HPDE6-E6E7 (cell line): ENCODE measurements around the gene ANXA1.

Experiments used
- DNase-seq: peaks from one replicate; pipeline ENCODE4 v3.0.0; 2011; ENCODE audit warnings: missing footprints; ENCODE audit errors: extremely low spot score

The ANXA1 gene, protein sequence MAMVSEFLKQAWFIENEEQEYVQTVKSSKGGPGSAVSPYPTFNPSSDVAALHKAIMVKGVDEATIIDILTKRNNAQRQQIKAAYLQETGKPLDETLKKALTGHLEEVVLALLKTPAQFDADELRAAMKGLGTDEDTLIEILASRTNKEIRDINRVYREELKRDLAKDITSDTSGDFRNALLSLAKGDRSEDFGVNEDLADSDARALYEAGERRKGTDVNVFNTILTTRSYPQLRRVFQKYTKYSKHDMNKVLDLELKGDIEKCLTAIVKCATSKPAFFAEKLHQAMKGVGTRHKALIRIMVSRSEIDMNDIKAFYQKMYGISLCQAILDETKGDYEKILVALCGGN

DNA sequence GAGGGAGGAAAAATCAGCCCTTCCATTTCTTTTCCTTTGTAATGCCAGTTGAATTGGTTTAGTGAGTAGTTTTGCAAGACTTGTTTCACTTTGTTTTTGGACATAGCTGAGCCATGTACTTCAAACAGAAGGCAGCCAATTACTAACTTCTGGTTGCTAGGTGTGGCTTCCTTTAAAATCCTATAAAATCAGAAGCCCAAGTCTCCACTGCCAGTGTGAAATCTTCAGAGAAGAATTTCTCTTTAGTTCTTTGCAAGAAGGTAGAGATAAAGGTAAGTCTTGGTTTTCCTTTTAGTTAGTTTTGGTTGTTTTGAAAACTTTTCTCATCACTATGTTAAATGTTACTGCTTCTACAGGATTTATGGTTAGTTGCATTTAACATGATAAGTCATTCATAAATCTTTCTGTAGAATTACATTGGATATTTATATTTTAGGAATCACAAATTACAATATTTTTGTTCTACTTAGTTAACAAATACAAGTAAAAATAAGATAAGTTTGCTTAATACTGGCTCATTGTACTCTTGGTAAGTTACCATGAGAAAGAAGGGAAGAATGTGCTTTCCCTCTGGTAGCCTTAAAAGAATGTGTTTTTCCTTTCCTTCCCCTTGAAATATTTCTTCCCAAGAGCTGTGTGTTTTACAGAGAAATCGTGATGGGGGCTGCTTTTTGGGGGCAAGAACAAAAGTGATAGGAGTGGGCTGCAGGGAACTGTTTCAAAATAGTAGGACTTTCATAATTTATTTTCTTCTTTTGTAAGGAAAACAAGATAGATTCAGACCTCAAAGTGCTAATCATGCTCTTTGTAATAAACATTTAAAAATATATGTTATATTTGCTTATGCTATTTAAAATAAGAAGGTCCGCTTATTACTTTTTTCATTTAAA, at the start of gene ANXA1:
ANXA1 (plus strand) TSS at position 213 of the 890 bp plus-strand sequence. CDS start 6,671 bp downstream, outside the sequence.
- DNase-seq: no peak

DNA sequence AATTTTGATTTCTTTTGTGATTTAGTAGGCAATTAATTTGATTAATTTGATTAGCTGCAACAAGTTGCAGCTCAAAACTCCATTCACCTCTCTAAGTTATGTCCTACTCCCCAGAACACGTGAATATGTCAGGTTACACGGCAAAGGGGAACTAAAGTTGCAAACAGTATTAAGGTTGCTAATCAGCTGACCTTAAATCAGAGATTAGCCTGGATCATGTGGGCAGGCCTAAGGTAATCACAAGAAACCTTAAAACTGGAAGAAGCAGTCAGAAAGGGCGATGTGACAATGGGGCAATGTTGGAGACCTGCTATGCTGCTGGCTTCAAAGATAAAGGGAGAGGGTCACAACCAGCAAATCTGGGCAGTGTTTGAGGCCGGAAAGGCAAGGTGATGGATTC, 47.3 kb upstream of the ANXA1 start:
- DNase-seq: no peak

DNA sequence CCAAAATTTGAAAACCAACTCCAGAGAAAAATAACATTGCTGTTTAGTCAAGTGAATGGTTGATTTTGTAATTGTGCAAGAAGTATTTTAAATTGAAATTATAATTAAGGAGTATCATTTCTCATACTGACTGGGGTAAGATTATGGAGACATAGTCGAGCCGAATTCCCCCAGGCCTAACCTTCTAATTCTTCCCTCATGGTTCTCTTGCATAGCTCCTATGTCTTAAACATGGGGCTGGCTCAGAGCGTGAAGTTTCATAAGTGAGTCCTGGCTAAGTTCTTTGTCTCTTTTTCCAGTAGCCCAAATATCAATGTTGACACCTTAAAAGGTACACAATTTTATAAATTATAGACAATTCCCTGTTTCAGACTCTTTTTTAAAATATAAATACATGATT, 46.7 kb upstream of the ANXA1 start:
- no peak for DNase-seq

DNA sequence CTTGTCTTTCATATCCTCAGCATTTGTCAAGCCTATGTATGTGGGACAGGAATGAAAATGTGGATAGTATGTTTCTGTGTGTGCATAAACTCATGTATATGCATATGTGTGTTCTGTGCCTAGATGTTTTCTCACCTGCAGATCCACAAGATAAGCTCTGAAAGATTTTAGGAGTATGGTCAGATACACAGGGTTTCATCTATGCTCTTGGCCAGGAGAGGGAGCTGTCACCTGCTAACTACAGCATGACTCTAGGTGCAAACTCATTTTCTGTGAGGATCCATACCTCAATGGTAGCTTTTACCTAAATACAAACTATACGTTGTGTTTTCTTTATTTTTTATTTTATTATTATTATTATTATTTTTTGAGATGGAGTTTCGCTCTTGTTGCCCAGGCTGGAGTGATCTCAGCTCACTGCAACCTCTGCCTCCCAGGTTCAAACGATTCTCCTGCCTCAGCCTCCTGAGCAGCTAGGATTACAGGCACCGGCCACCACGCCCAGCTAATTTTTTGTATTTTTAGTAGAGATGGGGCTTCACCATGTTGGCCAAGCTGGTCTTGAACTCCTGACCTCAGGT, 44.1 kb upstream of the ANXA1 start:
- DNase-seq: peak; percentile 34

DNA sequence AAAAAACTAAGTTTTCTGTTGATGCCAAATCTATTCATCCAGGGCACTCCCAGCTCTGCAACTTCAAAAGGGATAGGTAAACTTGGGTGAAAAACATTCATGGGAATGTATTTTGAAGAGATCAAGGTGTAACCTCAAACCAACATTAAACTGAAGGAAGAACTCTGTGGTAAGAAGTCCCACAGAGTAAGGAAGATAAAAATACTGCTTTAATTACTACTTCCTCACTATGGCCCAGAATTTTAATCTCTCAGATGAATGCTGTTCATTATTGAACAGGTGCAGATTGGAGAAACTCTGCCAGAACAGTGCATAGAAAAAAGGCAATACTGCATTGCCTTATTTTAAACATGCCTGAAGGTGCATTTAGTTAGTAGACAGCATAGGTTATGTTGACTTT, 37.6 kb upstream of the ANXA1 start:
- no peak for DNase-seq

DNA sequence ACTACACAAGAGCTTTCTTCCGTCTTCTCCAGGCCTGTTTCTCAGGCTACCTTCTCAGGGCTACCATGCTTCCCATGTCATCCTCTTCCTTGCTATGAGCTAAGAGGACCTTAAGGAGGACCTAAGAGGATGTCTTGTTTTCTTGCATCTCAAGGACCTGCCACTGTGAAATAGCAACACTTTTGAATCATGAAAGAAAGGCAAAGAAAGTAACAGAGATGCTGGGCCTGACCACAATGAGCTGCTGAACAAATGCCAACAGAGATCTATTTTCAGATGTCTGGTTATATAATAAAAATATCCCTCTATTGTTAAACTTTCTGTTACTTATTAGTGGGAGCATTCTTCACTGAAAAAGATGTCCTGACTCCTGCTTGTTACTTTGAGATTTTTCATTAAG, 36.7 kb upstream of the ANXA1 start:
- DNase-seq: no peak

DNA sequence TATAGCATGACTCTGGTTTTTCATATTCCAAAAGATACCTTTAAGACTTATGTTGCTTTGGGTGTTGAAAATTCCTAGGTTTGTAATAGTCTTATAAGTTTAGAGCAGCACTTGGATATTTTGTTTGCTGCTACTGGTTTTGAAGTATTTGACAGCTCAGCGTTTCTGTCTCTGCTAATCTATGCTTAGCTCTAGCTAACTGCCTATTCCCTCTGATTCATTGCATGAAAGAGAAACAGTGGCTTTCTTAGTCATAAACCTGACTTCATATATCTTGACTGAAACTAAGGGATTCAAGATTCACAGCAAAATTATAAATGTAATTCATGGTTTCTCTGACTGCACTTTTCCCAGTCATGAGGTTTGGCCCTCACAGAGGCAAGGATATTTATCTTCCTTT, 35.6 kb upstream of the ANXA1 start:
- peak; percentile 49 for DNase-seq

DNA sequence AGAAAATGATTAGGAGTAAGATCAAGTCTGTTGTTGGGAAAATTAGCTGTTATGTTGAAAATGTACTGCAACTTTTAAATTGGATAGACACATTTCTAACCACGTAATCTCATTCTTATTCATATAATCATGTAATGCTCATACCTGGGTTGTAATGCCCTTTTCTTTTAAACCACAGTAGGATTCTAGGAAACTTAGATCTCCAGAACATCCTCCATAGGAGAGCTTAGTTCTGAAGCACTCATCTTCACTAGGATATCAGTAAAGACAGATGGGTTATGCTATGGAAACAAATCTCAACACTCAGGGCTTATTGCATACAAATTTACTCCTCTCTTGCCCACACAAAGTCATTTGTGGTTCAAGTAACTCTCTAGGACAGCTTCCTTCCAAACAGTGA, 34.8 kb upstream of the ANXA1 start:
- no peak for DNase-seq

DNA sequence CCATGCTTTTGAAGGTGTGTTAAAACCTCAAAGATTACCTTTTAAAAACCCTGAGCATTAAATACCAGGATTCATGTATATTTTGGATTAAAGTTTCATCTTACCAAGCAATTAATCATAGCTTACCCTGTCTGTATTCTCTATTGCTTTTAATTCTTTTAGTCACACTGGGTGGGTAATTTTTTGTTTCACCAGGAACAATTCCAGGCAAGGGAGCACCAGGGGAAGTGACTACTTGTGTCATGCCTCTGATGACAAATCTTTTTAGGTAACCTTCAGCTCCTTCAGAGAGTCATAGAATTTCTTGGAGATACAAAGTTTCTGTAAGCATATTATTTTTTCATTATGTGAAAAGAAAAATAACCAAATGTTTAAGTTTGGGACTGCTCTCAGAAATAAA, 33.4 kb upstream of the ANXA1 start:
- DNase-seq: no peak

DNA sequence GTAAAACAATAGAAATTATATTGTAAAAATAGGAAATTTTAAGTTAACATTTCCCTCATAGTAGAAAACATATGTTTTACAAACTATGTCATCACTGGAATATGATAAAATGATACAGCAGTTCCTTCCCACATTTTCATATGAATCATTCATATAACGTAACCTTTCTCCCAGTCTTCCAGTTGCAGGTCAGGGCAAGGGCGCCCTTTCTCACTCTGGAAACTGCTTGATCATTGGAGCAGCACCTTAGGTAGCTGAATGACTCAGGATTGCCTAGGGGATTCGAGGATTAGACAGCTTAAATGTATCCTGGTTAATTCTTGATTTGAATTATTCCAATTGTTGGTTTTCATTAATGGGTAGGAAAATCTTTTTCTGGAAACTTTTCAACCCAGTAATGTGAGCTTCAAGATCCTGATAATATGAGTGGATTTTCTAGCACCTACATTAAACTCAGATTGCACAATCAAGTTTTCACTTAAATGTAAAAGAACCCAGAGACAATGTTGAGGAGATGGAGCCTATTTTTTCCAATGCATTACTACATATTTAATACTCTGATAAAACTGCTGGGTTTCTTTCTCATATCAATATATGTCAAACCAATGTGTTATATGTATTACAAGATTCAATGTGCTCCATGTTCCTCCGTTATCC, 32.6 kb upstream of the ANXA1 start:
- DNase-seq: peak; percentile 81

DNA sequence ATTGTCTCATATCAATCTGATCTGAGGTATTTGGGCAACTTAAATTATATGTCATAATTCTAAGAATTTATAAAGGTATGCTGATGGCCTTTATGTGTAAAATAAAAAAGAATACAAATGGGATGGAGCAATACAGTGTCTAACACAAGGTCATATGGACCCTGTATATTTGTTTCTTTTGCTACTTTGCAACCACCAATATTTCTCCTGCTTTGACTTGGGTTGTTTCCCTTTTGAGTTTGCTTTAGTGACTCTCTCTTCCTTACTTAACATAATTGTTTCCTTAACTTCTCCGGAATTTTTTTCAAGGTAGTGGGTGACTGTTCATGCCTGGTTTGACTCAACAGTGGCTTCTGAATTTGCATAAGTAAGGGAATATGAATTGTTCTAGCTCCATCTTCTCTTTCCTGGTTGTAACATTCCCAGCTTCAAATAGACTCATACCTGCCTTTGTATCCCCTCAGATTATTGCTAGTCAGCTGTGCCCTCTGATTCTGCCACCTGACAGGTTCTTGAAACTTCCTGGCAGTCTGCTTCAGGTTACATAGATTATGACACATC, 30.2 kb upstream of the ANXA1 start:
- DNase-seq: no peak

DNA sequence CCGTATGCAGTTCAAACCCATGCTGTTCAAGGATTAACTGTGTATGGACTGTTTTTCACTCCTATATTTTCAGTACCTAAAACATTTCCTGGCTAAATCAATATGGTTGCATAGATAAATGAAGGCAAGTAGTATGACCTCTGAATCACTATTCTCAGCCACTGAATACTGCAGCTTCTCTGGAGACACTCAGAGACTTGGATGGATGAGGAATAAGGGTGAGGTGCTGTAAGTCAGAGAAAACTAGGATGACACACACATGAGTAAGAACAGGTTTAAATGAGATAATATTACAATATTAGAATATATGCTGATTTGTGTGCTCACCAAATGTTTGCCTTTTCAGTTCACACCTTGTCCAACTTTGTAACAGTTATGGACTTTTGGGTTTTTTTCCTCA, 26.0 kb upstream of the ANXA1 start:
- DNase-seq: no peak

DNA sequence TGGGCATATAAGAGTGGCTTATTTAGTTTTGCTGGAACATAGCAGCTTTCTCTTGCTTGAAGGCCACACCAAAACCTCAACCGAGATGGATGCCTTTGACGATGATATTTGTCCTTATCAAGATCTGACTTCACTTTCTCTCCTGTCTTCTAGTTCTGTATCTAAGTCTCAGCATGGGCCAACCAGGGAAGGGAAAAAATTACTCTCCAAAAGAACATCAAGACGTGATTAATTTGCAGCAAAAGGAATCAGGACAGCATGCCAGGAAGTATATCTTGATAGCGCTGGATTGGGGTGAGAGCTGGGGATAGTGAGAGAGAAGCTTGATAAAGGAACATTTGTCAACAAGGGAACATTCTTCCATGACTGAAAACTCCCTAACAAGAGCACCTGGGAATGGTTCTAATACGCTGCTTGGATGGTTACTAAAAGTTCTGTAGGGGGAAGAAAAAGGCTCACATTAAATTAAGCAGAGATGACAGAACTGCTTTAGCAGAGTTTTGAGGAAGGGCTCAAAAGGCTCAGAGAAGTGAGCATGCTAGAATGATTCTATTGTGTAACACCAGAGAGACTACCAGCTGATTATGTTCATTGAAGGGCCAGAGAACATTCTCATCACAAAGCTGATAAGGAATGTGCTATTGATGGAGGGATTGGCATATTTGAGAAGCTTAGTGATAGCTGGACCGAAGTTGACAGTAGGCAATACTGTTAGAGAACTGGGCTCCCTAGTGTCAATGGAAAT, 21.6 kb upstream of the ANXA1 start:
- no peak for DNase-seq

DNA sequence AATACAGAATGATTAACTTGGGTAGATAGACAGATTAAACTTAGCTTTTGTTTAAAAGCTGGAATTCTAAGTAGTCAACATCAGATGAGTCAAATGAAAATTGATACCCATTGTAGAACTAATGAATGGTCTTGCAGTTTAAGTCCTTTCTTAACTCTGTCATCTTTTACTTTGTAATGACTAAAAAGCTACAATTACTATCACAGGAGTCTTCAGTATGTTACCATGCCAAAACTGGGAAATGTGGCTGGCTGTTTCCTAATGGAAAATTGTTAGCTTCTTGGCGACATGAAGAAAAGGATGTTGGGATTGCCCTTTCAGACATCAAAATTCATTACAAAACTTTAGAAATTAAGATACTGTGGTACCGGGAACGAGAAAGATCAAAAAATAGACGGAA, 20.2 kb upstream of the ANXA1 start:
- no peak for DNase-seq

DNA sequence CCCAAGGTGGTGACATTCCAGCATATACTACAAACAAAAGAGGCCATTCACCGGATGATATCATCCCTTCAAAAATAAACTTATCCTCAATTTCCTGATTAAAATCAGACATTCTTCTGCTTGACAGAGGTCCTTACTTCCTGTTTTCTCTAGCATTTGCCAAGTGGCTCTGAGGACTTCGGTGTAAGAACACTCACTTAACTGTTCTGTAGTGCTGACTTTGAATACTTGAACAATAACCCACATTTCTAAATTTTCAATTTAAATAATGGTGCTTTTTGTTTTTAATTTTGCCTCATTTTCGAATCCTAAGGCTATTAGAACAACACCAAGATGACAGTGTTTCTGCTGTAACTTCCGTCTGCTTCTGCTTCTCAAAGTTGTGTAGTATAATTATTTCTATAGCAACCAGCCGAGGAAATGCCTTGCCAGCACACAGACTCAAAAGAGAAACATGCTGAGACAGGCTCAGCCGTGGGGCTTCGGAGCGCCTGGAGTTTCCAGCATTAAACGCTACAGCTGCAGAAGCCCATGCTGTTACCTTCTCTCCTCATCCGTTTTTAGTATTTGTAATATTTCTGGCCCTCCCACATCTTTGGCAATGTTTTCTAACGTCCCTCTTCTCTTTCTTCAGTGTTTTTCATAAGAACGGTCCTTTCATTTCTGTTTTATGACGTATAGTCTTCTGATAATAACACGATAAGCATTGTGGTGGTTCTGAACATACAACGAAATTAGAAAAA, 19.5 kb upstream of the ANXA1 start:
- no peak for DNase-seq

DNA sequence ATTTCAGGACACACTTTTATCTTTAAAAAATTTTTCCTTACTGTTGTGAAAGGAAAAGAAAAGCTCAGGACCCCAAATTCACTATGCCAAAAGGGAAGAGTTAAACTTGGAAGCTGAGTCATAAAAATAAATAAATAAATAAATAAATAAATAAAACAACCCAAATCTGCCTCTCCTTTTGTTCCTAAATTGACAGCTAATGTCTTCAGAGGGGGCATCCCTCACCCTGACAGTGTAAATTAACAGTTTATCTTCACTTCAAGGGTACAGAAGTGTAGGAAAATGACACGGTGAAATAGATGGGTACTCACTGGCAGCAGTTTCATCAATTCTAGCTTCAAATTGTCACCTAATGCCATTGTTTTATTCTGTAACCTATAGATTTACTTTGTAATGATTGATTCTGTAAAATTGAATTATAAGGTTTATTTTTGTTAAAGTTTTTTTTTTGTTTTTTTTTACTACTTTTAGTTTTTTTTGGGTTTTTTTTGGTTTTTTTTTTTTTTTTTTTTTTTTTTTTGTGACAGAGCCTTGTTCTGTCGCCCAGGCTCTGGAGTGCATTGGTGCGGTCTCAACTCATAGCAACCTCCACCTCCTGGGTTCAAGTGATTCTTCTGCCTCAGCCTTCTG, 18.5 kb upstream of the ANXA1 start:
- DNase-seq: no peak

DNA sequence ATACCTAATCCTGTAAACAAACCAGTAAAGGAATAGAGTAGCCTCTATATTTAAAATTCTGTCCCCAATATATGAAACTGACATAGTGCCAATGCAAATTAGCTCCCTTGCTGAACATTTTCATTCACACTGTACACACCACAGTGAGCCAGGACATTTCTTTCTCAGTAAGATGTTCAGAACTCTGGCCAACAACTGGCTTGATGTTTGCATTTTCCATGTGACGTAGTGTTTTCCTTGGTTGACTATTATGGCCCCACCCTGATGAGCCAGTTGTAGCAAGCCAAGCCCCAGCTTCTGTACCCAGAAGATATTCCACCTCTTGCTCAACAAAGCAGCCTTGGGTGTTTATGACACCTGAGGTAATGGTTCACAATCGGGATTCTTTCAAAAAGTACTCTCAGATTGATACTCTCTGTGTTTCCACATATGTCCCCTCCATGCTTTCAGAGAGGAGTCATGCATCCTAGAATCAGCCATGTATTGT, 17.7 kb upstream of the ANXA1 start:
- DNase-seq: no peak

DNA sequence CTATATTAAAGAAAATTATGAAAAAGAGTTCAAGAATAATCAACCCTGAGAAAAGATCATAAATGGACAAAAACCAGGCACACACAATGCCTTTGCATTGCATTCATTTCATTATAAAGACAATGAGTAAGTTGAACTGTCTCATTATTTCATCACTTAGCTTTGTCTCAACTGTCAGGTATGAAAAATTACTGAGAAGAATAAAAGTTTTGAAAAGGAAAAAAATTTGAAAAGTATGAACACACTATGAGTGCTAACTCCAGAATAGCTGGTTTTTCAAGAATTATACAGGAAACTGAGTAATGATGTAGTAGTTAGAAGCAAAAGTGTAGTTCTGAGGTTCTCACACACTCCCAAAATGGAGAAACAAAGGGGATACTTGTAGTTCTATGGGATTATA, 16.3 kb upstream of the ANXA1 start:
- no peak for DNase-seq

DNA sequence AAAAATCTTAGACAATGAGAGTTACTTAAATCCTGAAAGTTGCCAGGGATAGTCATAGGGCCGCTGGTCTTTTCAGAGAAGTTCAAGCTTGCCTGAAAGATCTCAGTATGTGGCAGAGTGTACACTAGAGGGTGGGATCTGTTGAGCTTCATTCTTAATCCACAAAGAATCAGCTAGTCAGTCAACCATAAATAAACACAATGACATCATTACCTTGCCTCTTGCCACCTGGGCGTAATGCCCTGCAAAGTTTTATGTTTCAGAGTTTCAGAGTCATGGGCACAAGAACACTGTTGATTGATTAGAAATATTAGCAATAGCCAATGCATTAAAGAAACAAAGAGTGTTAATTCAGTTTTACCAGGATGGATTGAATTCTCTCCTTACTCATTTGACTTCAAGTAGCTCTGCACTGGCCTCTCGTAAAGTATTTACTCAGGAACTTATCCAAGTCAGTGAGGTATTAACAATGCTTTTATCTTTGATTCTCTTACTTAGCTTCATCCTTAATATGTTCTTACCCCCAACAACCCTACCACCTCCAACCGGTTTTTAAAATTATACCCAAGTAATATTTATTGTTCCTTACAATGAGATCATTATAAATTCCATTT, 14.3 kb upstream of the ANXA1 start:
- DNase-seq: no peak
